HEK293 (cell line): ENCODE results near the gene RINL.

Experiments used
- ATF2 ChIP-seq: fragments of 450-650 bp; formaldehyde crosslinking; IDR thresholded peaks from 2 replicates; pipeline ENCODE4 v1.5.1; 2016; ENCODE audit warnings: missing biosample characterization, missing genetic modification characterization, low read depth
- BCL11B ChIP-seq: fragments of 450-650 bp; formaldehyde crosslinking; IDR thresholded peaks from 2 replicates; pipeline ENCODE4 v1.5.1; 2016; ENCODE audit warnings: low read depth, missing biosample characterization, missing genetic modification characterization
- ELK4 ChIP-seq: IDR thresholded peaks from 2 replicates; pipeline ENCODE4 v1.6.1; 2011; ENCODE audit warnings: mild to moderate bottlenecking, low read depth, low read length, borderline replicate concordance
- GLI4 ChIP-seq: fragments of 450-650 bp; formaldehyde crosslinking; IDR thresholded peaks from 2 replicates; pipeline ENCODE4 v1.5.1; 2016; ENCODE audit warnings: missing biosample characterization, missing genetic modification characterization
- HIC1 ChIP-seq: fragments of 450-650 bp; formaldehyde crosslinking; IDR thresholded peaks from 2 replicates; pipeline ENCODE4 v1.5.1; 2016; ENCODE audit warnings: missing biosample characterization, missing genetic modification characterization
- HOXC10 ChIP-seq: sonication (generic); formaldehyde crosslinking; IDR thresholded peaks from 2 replicates; pipeline ENCODE4 v1.8.1; 2023; ENCODE audit warnings: mild to moderate bottlenecking, missing genetic modification reagents
- HOXD13 ChIP-seq: sonication (generic); formaldehyde crosslinking; IDR thresholded peaks from 2 replicates; pipeline ENCODE4 v1.8.0; 2022; ENCODE audit warnings: missing genetic modification reagents, borderline replicate concordance
- IKZF3 ChIP-seq: fragments of 450-650 bp; IDR thresholded peaks from 2 replicates; pipeline ENCODE4 v1.5.0; 2018; ENCODE audit warnings: missing biosample characterization, mild to moderate bottlenecking, missing genetic modification characterization, moderate library complexity
- KLF16 ChIP-seq: fragments of 450-650 bp; formaldehyde crosslinking; IDR thresholded peaks from 2 replicates; pipeline ENCODE4 v1.5.1; 2017; ENCODE audit warnings: missing biosample characterization, missing genetic modification characterization
- KLF9 ChIP-seq: fragments of 450-650 bp; formaldehyde crosslinking; IDR thresholded peaks from 2 replicates; pipeline ENCODE4 v1.5.1; 2016; ENCODE audit warnings: missing biosample characterization, missing genetic modification characterization, low read depth
- PRDM2 ChIP-seq: fragments of 450-650 bp; formaldehyde crosslinking; IDR thresholded peaks from 2 replicates; pipeline ENCODE4 v1.5.1; 2016; ENCODE audit warnings: missing biosample characterization, missing genetic modification characterization, borderline replicate concordance
- ZBTB20 ChIP-seq: fragments of 450-650 bp; formaldehyde crosslinking; IDR thresholded peaks from 2 replicates; pipeline ENCODE4 v1.5.1; 2016; ENCODE audit warnings: missing biosample characterization, missing genetic modification characterization
- ZBTB26 ChIP-seq: fragments of 450-650 bp; formaldehyde crosslinking; optimal IDR thresholded peaks from 2 replicates; pipeline ENCODE3; 2016; ENCODE audit warnings: missing biosample characterization, mild to moderate bottlenecking, missing genetic modification characterization
- ZNF10 ChIP-seq: fragments of 450-650 bp; formaldehyde crosslinking; IDR thresholded peaks from 2 replicates; pipeline ENCODE4 v1.5.1; 2017; ENCODE audit warnings: missing biosample characterization, missing genetic modification characterization
- ZNF121 ChIP-seq: fragments of 450-650 bp; formaldehyde crosslinking; IDR thresholded peaks from 2 replicates; pipeline ENCODE4 v1.5.1; 2016; ENCODE audit warnings: missing biosample characterization, missing genetic modification characterization
- ZNF146 ChIP-seq: fragments of 450-650 bp; formaldehyde crosslinking; IDR thresholded peaks from 2 replicates; pipeline ENCODE4 v1.5.1; 2016; ENCODE audit warnings: missing biosample characterization, missing genetic modification characterization
- ZNF157 ChIP-seq: fragments of 450-650 bp; formaldehyde crosslinking; IDR thresholded peaks from 2 replicates; pipeline ENCODE4 v1.5.1; 2016; ENCODE audit warnings: missing biosample characterization, missing genetic modification characterization
- ZNF169 ChIP-seq: fragments of 450-650 bp; formaldehyde crosslinking; IDR thresholded peaks from 2 replicates; pipeline ENCODE4 v1.5.1; 2016; ENCODE audit warnings: missing biosample characterization, missing genetic modification characterization
- ZNF19 ChIP-seq: fragments of 450-650 bp; formaldehyde crosslinking; IDR thresholded peaks from 2 replicates; pipeline ENCODE4; 2016; ENCODE audit warnings: missing biosample characterization, missing genetic modification characterization, low read depth
- ZNF274 ChIP-seq, 2 experiments: fragments of 200-500 bp in 1 of 2; fragments of 450-650 bp in 1 of 2; sonication (Bioruptor generic) in 1 of 2; formaldehyde crosslinking in 1 of 2; IDR thresholded peaks; 2 replicates each; pipeline versions ENCODE4 v1.5.1 to v1.6.1; 2014 to 2016; ENCODE audit warnings: borderline replicate concordance in 1 of 2, inconsistent platforms in 1 of 2, low read length in 1 of 2, missing biosample characterization in 1 of 2, missing genetic modification characterization in 1 of 2
- ZNF350 ChIP-seq: fragments of 450-650 bp; formaldehyde crosslinking; IDR thresholded peaks from 2 replicates; pipeline ENCODE4 v1.5.0; 2017; ENCODE audit warnings: missing biosample characterization, mild to moderate bottlenecking, missing genetic modification characterization
- ZNF513 ChIP-seq: fragments of 450-650 bp; IDR thresholded peaks from 2 replicates; pipeline ENCODE4 v1.5.1; 2018; ENCODE audit warnings: missing biosample characterization, missing genetic modification characterization
- ZNF548 ChIP-seq: fragments of 450-650 bp; formaldehyde crosslinking; IDR thresholded peaks from 2 replicates; pipeline ENCODE4 v1.5.1; 2016; ENCODE audit warnings: missing biosample characterization, missing genetic modification characterization
- ZNF558 ChIP-seq: fragments of 450-650 bp; formaldehyde crosslinking; IDR thresholded peaks from 2 replicates; pipeline ENCODE4 v1.5.1; 2016; ENCODE audit warnings: missing biosample characterization, missing genetic modification characterization
- ZNF660 ChIP-seq: fragments of 450-650 bp; IDR thresholded peaks from 2 replicates; pipeline ENCODE4 v1.5.1; 2018; ENCODE audit warnings: missing biosample characterization, mild to moderate bottlenecking, missing genetic modification characterization
- ZSCAN23 ChIP-seq: fragments of 450-650 bp; formaldehyde crosslinking; IDR thresholded peaks from 2 replicates; pipeline ENCODE4 v1.5.1; 2016; ENCODE audit warnings: missing biosample characterization, missing genetic modification characterization

RINL gene

GRCh38 chr19:38850976-38851621 lies 27.0 kb downstream of the RINL start (continued):
- no peak for TF ChIP-seq PRDM2 (tag by site-specific recombination)
- TF ChIP-seq ZNF558 (tag by site-specific recombination), result no peak
- TF ChIP-seq GLI4 (tag by site-specific recombination), result no peak
- no peak; the same call in none of the 2 replicates for TF ChIP-seq ZNF513
- no peak for TF ChIP-seq KLF9 (tag by site-specific recombination)
- TF ChIP-seq ELK4, result no peak
- TF ChIP-seq ZNF548 (tag by site-specific recombination), result no peak
- TF ChIP-seq ZNF19 (tag by site-specific recombination), result no peak
- no peak for TF ChIP-seq HOXD13 (CRISPR knock-in tag)
- no peak for TF ChIP-seq ZNF274 (IDR thresholded peaks at IDR 0.05; ENCODE audit: low read length)
- TF ChIP-seq ZNF274 (tag by site-specific recombination; IDR thresholded peaks at IDR 0.05; ENCODE audit: borderline replicate concordance), result no peak
- TF ChIP-seq ZNF350, result no peak
- TF ChIP-seq KLF16, result no peak
- no peak for TF ChIP-seq ZBTB20
- TF ChIP-seq ATF2 (tag by site-specific recombination), result no peak
- TF ChIP-seq ZNF157 (tag by site-specific recombination), result no peak
- TF ChIP-seq BCL11B (tag by site-specific recombination), result peak; percentile 94
- 0 out of 2 replicates have a peak, but pooled peaks have one; percentile 13 for TF ChIP-seq ZNF169 (tag by site-specific recombination)
- peak; percentile 71 for TF ChIP-seq ZBTB26 (tag by site-specific recombination)
- TF ChIP-seq HOXC10 (CRISPR knock-in tag), result no peak
- no peak for TF ChIP-seq ZNF660 (tag by site-specific recombination)
- peak; percentile 96 for TF ChIP-seq HIC1
- TF ChIP-seq IKZF3 (tag by site-specific recombination), result peak; percentile 28; the same call in 1 of the 2 replicates
- TF ChIP-seq ZNF146, result 0 out of 2 replicates have a peak, but pooled peaks have one; percentile 3
- 0 out of 2 replicates have a peak, but pooled peaks have one; percentile 1 for TF ChIP-seq ZNF10 (tag by site-specific recombination)
- TF ChIP-seq ZSCAN23 (tag by site-specific recombination), result no peak
- TF ChIP-seq ZNF121 (tag by site-specific recombination), result no peak
